Lung (tissue), 12 donors: ENCODE measurements around the gene PAPPA2. TPM values are rescaled to one million over a fixed set of nuclear protein-coding genes. Genes with fewer than 3 reads are reported as not detected.

Experiments used
- ATAC-seq: fragments of 200-7000 bp; cut with Tn5 transposase; one replicate; pipeline ENCODE4 v1.9.1; 2020; ENCODE audit warnings: moderate number of reproducible peaks; ENCODE audit not compliant: insufficient read depth, low FRiP score
- DNase-seq, 3 donors: peaks; one replicate each; pipeline ENCODE4 v3.0.0-alpha.2; 2013 to 2017
- H3K27ac ChIP-seq, 2 donors: one replicate each; pipeline ENCODE4 v1.5.1; 2013; ENCODE audit warnings: mild to moderate bottlenecking in 2 of 2, moderate library complexity in 2 of 2, control low read depth in 1 of 2, inconsistent platforms in 1 of 2, low read depth in 1 of 2, low read length in 1 of 2
- H3K27me3 ChIP-seq, 3 donors: one replicate each; pipeline ENCODE4 v1.5.1; 2013; ENCODE audit warnings: low read length in 2 of 3; ENCODE audit not compliant: control insufficient read depth in 3 of 3, insufficient read depth in 3 of 3
- H3K36me3 ChIP-seq, 4 donors: one replicate each; pipeline ENCODE4 v1.5.1; 2013; ENCODE audit warnings: low read length in 4 of 4, mild to moderate bottlenecking in 1 of 4, moderate library complexity in 1 of 4; ENCODE audit not compliant: control insufficient read depth in 4 of 4, insufficient read depth in 4 of 4
- H3K4me1 ChIP-seq, 5 donors: one replicate each; pipeline ENCODE4 v1.5.1; 2013; ENCODE audit warnings: low read length in 5 of 5, mild to moderate bottlenecking in 2 of 5, moderate library complexity in 1 of 5; ENCODE audit not compliant: control insufficient read depth in 5 of 5, insufficient read depth in 5 of 5
- H3K4me3 ChIP-seq: one replicate; pipeline ENCODE4 v1.5.1; 2013; ENCODE audit warnings: mild to moderate bottlenecking, control low read depth, moderate library complexity
- H3K9ac ChIP-seq, 2 donors: one replicate each; pipeline ENCODE4 v1.5.1; 2013; ENCODE audit warnings: low read length in 2 of 2, control low read depth in 1 of 2; ENCODE audit not compliant: insufficient read depth in 1 of 2
- H3K9me3 ChIP-seq, 4 donors: one replicate each; pipeline ENCODE4 v1.5.1; 2013; ENCODE audit warnings: low read length in 3 of 4, mild to moderate bottlenecking in 1 of 4, moderate library complexity in 1 of 4; ENCODE audit not compliant: control insufficient read depth in 4 of 4, insufficient read depth in 3 of 4
- CTCF ChIP-seq: IDR thresholded peaks from 2 replicates; pipeline ENCODE4 v1.5.1; 2012; ENCODE audit warnings: mild to moderate bottlenecking; ENCODE audit errors: control extremely low read depth, extremely low read depth
- WGBS, 2 donors: extraction: QIAGEN DNeasy Blood & Tissue Kit; methylation state at CpG; one replicate each; pipeline ENCODE4 v1.1.7; 2013; 5-methylcytosine and 5-hydroxymethylcytosine counted together
- polyA plus RNA-seq, 2 donors: library from polyadenylated mRNA; stranded (reverse); fragments of 200-250 nt; gene quantifications; one replicate each; pipeline ENCODE4 v1.2.1, GENCODE V29; 2013
- total RNA-seq, 2 donors: library from RNA; depleted of rRNA in 1 of 2; stranded (reverse); fragments of >200 nt in 1 of 2; gene quantifications; one replicate each; pipeline ENCODE4 v1.2.1, GENCODE V29; 2014 to 2021
- donor health status: control.
- donor health status: control.
- donor health status: Bipolar disorder and iron deficiency.
- donor health status: healthy.
- donor health status: DM: yes; HTN: yes; CAD: no.

Gene PAPPA2
- total and polyA plus RNA-seq, 4 donors = 0.02 to 0.55 (median 0.32) TPM

- H3K36me3 ChIP-seq = no peaks in the 10 kb centered on the region
- no peak overlapping the region for H3K9ac ChIP-seq
- ATAC-seq (no peak), DNase-seq (peak in 1 of 3 donors; percentile 7)
- no peak for TF ChIP-seq CTCF
- H3K27me3 ChIP-seq = no peaks in the 10 kb centered on the region
- no peaks in the 10 kb centered on the region for H3K4me1 ChIP-seq
- 37 to 42% methylated on average over 7 of the region's 7 CpGs for WGBS, 2 donors
- H3K27ac ChIP-seq = no peak overlapping the region
- no peak overlapping the region for H3K4me3 ChIP-seq
- H3K9me3 ChIP-seq = peaks cover 0 to 3% (median 0%) of the 10 kb centered on the region in 4 donors
Observed at GRCh38 chr1:176479971-176480370, 17.0 kb downstream of the PAPPA2 start.

GRCh38 chr1:176480750-176481149 lies 17.8 kb downstream of the PAPPA2 start:
- Histone ChIP-seq H3K27me3 (no peaks in the 10 kb centered on the region), H3K36me3 (no peaks in the 10 kb centered on the region), H3K9me3 (peaks cover 0 to 3% (median 0%) of the 10 kb centered on the region in 4 donors), H3K4me1 (no peaks in the 10 kb centered on the region), H3K9ac (no peak overlapping the region), H3K4me3 (no peak overlapping the region), H3K27ac (no peak overlapping the region)
- DNase-seq (no peak), ATAC-seq (no peak)
- no peak for TF ChIP-seq CTCF
- WGBS, 2 donors = 74 to 85% methylated on average over 9 of the region's 9 CpGs

GRCh38 chr1:176485083-176485482 lies 22.1 kb downstream of the PAPPA2 start:
- Histone ChIP-seq H3K27ac (no peak overlapping the region), H3K36me3 (no peaks in the 10 kb centered on the region), H3K9me3 (peaks cover 0 to 3% (median 0%) of the 10 kb centered on the region in 4 donors), H3K27me3 (no peaks in the 10 kb centered on the region), H3K4me1 (no peaks in the 10 kb centered on the region), H3K4me3 (no peak overlapping the region), H3K9ac (no peak overlapping the region)
- TF ChIP-seq CTCF = no peak
- ATAC-seq = no peak
- DNase-seq = no peak
- WGBS, 2 donors = 66 to 79% methylated on average over 1 of the region's 1 CpG

GRCh38 chr1:176494436-176494835 lies 31.5 kb downstream of the PAPPA2 start:
- Histone ChIP-seq H3K4me3 (no peak overlapping the region), H3K9ac (no peak overlapping the region), H3K4me1 (peaks cover 0 to 3% (median 0%) of the 10 kb centered on the region in 5 donors), H3K27ac (peak overlapping the region in 1 of 2 donors; percentile 48), H3K27me3 (no peaks in the 10 kb centered on the region), H3K9me3 (peaks cover 0 to 2% (median 0%) of the 10 kb centered on the region in 4 donors), H3K36me3 (no peaks in the 10 kb centered on the region)
- DNase-seq = peak in 1 of 3 donors; percentile 3
- 79 to 80% methylated on average over 5 of the region's 5 CpGs for WGBS, 2 donors
- no peak for ATAC-seq
- no peak for TF ChIP-seq CTCF
